Neutrophil (primary cell): ENCODE data around the gene GNAQ.
"Not testable (repeated sequence)": the region's sequence is repeated elsewhere in the genome, so short reads cannot be mapped to it uniquely, and the experiment has no call there.

Source experiments
- H3K27ac ChIP-seq: fragments of 200-600 bp; sonication (generic); 2 replicates; pipeline ENCODE4 v1.5.1; 2016; ENCODE audit warnings: mild to moderate bottlenecking, moderate library complexity
- H3K27me3 ChIP-seq: fragments of 200-600 bp; sonication (generic); 2 replicates; pipeline ENCODE4 v1.6.0; 2016; ENCODE audit warnings: mild to moderate bottlenecking
- H3K36me3 ChIP-seq: fragments of 200-600 bp; sonication (generic); 2 replicates; pipeline ENCODE4 v1.5.1; 2017
- H3K4me1 ChIP-seq, 2 experiments: fragments of 200-600 bp in 1 of 2; sonication (generic) in 1 of 2; 1 replicate in 1 of 2; 2 replicates in 1 of 2; pipeline versions ENCODE4 v1.5.1 to v1.6.1; 2013 to 2016; ENCODE audit warnings: low read depth in 1 of 2, low read length in 1 of 2, mild to moderate bottlenecking in 1 of 2, moderate library complexity in 1 of 2; ENCODE audit not compliant: control insufficient read depth in 1 of 2, insufficient read depth in 1 of 2
- H3K4me3 ChIP-seq, 2 experiments: fragments of 200-600 bp in 1 of 2; sonication (generic) in 1 of 2; 1 replicate in 1 of 2; 2 replicates in 1 of 2; pipeline ENCODE4 v1.5.1; 2013 to 2016; ENCODE audit warnings: low read depth in 1 of 2, low read length in 1 of 2, mild to moderate bottlenecking in 1 of 2, moderate library complexity in 1 of 2
- H3K9me3 ChIP-seq: fragments of 200-600 bp; sonication (generic); 2 replicates; pipeline ENCODE4 v1.5.1; 2016
- TF ChIP-seq, protein P1 (sequence below): fragments of 200-600 bp; sonication (generic); IDR thresholded peaks from 2 replicates; pipeline ENCODE4 v1.5.1; 2016; ENCODE audit warnings: antibody characterized with exemption

Gene GNAQ

DNA sequence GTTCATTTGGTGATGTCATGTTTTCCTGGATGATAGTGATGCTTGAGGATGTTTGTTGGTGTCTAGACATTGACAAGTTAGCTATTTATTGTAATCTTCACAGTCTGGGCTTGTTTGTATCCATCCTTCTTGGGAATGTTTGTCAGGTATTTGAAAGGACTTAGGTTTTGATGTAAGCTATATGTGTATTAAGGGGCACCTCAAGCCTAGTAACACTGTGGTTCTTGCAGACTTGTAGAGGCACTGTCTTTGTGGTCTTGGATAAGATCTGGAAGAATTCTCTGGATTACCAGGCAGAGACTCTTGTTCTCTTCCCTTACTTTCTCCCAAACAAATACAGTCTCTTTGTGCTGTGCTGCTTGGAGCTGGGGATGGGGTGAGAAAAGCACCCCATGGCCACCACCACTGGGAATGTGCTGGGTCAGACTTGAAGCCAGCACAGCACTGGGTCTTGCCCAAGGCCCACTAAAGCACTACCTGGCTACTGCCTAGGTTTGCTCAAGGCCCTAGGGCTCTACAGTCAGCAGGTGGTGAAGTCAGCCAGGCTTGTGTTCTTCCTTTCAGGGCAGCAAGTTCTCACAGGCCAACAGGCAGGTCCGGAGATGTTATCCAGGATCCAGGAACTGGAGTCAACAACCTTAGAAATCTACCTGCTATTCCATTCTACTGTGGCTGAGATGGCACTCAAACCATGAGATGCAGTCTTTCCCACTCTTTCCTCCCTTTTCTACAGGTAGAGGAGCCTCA lies 334.2 kb downstream of the GNAQ start:
- Histone ChIP-seq H3K27ac (no peak overlapping the region), H3K27me3 (no peaks in the 10 kb centered on the region), H3K36me3 (no peaks in the 10 kb centered on the region), H3K4me1 (no peaks in the 10 kb centered on the region), H3K4me3 (no peak overlapping the region), H3K9me3 (no peaks in the 10 kb centered on the region)
- TF ChIP-seq, protein P1, sequence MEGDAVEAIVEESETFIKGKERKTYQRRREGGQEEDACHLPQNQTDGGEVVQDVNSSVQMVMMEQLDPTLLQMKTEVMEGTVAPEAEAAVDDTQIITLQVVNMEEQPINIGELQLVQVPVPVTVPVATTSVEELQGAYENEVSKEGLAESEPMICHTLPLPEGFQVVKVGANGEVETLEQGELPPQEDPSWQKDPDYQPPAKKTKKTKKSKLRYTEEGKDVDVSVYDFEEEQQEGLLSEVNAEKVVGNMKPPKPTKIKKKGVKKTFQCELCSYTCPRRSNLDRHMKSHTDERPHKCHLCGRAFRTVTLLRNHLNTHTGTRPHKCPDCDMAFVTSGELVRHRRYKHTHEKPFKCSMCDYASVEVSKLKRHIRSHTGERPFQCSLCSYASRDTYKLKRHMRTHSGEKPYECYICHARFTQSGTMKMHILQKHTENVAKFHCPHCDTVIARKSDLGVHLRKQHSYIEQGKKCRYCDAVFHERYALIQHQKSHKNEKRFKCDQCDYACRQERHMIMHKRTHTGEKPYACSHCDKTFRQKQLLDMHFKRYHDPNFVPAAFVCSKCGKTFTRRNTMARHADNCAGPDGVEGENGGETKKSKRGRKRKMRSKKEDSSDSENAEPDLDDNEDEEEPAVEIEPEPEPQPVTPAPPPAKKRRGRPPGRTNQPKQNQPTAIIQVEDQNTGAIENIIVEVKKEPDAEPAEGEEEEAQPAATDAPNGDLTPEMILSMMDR: no peak

DNA sequence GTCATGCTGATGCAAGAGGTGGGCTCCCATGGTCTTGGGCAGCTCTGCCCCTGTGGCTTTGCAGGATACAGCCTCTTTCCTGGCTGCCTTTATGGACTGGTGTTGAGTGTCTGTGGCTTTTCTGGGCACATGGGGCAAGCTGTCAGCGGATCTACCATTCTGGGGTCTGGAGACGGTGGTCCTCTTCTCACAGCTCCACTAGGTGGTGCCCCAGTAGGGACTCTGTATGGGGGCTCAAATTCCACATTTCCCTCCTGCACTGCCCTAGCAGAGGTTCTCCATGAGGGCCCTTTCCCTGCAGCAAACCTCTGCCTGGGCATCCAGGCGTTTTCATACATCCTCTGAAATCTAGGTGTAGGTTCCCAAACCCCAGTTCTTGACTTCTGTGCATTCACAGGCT lies 340.9 kb downstream of the GNAQ start:
- not testable (repeated sequence) for H3K4me1 ChIP-seq, H3K27ac ChIP-seq, H3K27me3 ChIP-seq, H3K9me3 ChIP-seq, H3K36me3 ChIP-seq, H3K4me3 ChIP-seq

DNA sequence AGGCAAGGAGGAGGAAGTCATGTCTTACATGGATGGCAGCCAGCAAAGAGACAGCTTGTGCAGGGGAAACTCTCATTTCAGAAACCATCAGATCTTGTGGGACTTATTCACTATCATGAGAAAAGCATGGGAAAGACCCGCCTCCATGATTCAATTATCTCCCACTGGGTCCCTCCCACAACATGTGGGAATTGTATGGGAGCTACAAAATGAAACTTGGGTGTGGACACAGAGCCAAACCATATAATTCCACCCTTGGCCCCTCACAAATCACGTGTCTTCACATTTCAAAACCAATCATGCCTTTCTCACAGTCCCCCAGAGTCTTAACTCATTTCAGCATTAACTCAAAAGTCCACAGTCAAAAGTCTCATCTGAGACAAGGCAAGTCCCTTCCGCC lies 341.5 kb downstream of the GNAQ start:
- H3K27me3 ChIP-seq, H3K36me3 ChIP-seq, H3K4me1 ChIP-seq, H3K9me3 ChIP-seq, H3K27ac ChIP-seq, H3K4me3 ChIP-seq: not testable (repeated sequence)

DNA sequence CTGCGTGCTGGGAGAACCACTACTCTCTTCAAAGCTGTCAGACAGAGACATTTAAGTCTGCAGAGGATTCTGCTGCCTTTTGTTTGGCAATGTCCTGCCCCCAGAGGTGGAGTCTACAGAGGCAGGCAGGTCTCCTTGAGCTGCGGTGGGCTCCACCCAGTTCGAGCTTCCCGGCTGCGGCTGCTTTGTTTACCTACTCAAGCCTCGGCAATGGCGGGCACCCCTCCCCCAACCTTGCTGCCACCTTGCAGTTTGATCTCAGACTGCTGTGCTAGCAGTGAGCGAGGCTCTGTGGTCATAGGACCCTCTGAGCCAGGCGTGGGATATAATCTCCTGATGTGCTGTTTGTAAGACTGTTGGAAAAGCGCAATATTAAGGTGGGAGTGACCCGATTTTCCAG lies 343.9 kb downstream of the GNAQ start:
- H3K9me3 ChIP-seq, H3K4me3 ChIP-seq, H3K36me3 ChIP-seq, H3K27me3 ChIP-seq, H3K4me1 ChIP-seq, H3K27ac ChIP-seq: not testable (repeated sequence)

DNA sequence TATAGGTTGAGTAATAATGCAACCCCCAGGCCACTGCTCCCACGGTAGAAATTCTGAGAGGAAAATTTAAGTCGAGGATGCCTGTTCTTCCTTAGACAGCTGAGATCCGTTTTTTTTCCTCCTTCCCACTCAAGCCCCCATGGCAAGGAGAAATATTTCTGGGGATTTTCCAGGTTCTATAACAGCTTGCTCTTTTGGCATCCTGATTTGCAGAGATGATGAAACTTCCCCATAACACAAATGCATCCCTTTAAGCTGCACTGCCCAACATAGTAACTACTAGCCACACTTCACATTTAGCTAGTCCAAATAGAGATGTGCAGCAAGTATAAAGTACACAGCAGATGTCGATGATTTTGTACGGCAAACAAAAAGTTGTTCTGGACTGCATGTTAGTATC lies 351.0 kb downstream of the GNAQ start:
- H3K27ac ChIP-seq: no peak overlapping the region
- no peaks in the 10 kb centered on the region for H3K36me3 ChIP-seq
- no peaks in the 10 kb centered on the region for H3K9me3 ChIP-seq
- H3K4me1 ChIP-seq: peaks cover 11 to 16% of the 10 kb centered on the region in 2 experiments
- H3K27me3 ChIP-seq: no peaks in the 10 kb centered on the region
- TF ChIP-seq, protein P1: no peak
- no peak overlapping the region for H3K4me3 ChIP-seq

DNA sequence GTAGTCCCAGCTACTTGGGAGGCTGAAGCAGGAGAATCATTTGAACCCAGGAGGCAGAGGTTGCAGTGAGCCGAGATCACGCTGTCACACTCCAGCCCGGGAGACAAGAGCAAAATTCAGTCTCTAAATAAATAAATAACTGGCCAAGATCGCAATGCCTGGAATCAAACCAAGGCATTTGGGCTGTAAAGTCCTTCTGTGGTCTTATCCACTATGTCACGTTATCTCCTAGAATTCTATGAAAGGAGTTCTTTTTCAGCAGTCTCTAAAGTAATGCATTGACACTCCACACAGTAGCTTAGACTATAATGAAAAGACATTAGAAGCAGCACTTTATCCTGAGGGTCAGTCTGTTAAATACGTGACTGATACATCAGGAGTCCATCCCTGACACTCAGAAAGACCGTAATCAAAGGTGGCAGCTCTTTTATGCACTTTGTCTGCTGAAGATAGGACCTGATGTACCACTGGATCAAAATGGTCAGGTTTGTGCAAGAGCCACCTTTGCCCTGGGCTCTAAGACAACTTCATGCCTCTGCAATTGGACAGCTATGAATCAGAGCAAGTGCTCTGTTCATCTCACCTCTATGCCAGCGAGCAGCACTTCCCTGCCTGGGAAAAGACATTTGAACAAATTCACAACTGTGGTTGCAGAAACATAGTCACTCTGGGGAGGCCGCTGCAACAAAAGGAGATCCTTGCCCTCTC lies 351.8 kb downstream of the GNAQ start:
- Histone ChIP-seq H3K4me3 (no peak overlapping the region), H3K27me3 (no peaks in the 10 kb centered on the region), H3K27ac (no peak overlapping the region), H3K9me3 (no peaks in the 10 kb centered on the region), H3K4me1 (peaks cover 11 to 16% of the 10 kb centered on the region in 2 experiments), H3K36me3 (no peaks in the 10 kb centered on the region)
- TF ChIP-seq, protein P1: no peak

DNA sequence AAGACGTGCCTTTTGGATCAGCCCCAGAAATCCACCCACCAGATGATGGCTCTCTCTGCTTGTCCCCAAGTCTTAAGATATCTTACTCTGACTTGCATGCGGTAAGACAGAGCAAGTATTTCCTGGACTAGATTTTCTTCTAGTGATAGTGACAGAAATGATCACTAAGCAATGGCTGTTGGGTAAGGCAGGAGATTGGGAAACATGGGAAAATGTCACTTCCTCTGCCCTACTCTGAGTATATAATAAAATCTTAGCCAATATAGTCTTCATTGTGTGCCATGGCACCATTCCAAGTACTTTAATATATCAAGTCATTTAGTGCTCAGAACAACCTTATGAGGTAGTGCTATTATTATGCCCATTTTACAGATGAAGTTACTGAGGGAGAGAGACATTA lies 352.5 kb downstream of the GNAQ start:
- no peak overlapping the region for H3K4me3 ChIP-seq
- no peaks in the 10 kb centered on the region for H3K27me3 ChIP-seq
- no peaks in the 10 kb centered on the region for H3K9me3 ChIP-seq
- TF ChIP-seq, protein P1: no peak
- H3K4me1 ChIP-seq: peaks cover 11 to 16% of the 10 kb centered on the region in 2 experiments
- no peaks in the 10 kb centered on the region for H3K36me3 ChIP-seq
- H3K27ac ChIP-seq: no peak overlapping the region
